HG03066 (cell line): Measurements from ENCODE around the gene LAMTOR4.

ENCODE experiments used
- ATAC-seq: cut with Tn5 transposase; IDR thresholded peaks from one replicate; pipeline ENCODE4 v1.9.1; 2021; ENCODE audit warnings: low read depth; ENCODE audit not compliant: unreplicated experiment

Gene LAMTOR4

DNA sequence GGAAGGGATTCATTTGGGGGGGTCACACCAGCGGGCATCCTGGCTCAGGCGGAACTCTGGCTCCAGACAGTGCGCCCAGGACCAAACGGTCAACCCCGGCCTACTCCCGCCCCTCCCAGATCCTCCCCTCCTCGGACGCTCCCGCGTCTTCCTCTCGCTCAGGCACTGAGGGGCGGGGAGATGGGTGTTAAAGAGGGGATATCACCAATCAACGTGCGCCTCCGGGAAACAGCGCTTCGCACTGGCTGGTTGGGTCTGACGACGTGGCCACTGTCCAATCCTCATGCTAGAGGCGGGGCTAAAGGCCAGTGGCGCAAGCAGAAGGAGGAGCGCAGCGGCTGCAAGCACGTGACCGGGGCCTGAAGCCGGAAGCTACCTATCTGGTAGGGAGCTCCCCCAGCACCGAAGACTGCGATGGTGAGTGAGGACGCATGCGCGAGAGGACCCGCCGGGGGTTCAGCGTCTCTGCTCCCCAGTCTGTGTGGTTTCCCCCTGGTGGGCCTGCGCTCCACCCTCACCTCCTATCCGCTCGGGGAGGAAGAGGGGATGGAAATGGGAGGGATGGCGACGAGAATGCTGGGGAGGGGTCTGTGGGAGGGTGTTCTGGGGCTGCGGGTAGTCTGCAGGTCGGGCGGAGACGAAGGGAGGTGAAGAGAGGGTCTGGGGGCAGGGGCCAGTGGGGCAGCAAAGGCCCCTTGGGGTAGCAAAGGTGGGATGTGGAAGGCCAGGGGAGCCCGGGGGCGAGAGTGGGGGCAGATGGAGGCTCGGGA, at the start of gene LAMTOR4:
Gene LAMTOR4, plus strand, starts transcription at position 360 of the 770 bp plus-strand sequence. Its CDS starts 55 bp downstream, at position 415.
- ATAC-seq = peak; percentile 99

GRCh38 chr7:100099452-100099851, 49.3 kb upstream of the LAMTOR4 start:
- ATAC-seq = no peak

GRCh38 chr7:100100420-100101015, 48.2 kb upstream of the LAMTOR4 start:
- ATAC-seq = peak; percentile 63

- ATAC-seq = peak; percentile 84
These were observed 47.5 kb upstream of the LAMTOR4 start, which contains the start of the genes AP4M1 and MCM7 for GRCh38 chr7:100101016-100101862. TSS of gene AP4M1 (plus strand) at chr7:100101643. CDS start at chr7:100101715, 72 bp downstream. TSS of gene MCM7 (minus strand) at chr7:100101397. CDS start at chr7:100101294, 103 bp downstream.

- ATAC-seq = no peak
These were observed 45.5 kb upstream of the LAMTOR4 start for GRCh38 chr7:100102950-100103840.

DNA sequence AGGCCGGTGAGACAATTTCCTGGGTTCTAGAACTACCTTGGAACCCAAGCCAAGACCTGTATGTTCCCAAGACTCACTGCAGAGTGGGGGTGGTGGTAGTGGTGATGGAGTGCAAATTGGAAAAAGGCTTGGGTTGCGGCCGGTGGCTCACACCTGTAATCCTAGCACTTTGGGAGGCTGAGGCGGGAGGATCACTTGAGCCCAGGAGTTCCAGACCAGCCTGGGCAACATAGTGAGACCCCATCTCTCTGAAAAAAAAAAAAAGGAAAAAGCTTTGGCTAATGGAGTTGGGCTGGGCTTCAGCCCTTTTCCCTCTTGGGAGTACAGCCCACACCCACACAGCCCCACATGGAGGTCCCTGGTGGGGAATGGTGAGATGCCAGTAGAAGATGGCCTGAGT, 43.2 kb upstream of the LAMTOR4 start:
- ATAC-seq = no peak

- ATAC-seq = no peak
These were observed 42.1 kb upstream of the LAMTOR4 start for GRCh38 chr7:100106633-100107032.

GRCh38 chr7:100107125-100107737, 41.5 kb upstream of the LAMTOR4 start:
- no peak for ATAC-seq

DNA sequence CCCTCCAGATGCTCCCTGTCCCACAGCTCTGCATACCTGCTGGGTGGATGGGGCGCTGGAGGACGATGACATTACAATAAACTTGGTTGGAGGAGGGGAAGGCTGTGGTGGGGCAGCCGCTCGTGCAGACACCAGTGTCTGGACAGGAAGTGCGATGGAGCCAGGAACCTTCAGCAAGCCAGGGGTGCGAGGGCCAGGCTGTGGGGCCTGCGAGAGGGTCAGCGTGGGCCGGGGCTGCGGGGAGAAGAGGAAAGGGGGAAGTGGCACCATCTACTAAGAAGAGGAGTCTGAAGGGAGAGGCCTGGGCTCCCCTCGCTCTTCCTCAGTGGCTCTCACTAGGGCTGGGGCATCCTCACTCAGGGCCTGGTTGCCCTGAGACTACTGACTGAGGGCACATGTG, 40.8 kb upstream of the LAMTOR4 start:
- ATAC-seq = no peak

GRCh38 chr7:100109521-100110163, 39.1 kb upstream of the LAMTOR4 start:
- no peak for ATAC-seq

DNA sequence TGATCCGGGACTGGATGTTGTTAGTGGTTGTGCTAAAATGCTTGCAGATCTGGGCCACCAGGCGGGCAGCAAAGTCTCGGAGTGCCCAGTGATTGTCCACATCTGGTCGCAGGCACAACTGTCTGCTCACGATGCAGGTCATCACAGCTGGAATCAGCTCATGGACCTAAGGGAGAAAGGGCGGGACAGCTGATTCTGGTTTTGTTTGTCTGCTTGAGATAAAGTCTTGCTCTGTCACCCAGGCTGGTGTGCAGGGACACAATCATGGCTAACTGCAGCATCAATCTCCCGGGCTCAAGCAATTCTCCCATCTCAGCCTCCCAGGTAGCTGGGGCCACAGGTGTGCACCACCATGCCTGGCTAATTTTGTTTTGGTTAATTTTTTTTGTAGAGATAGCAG, 37.6 kb upstream of the LAMTOR4 start:
- no peak for ATAC-seq

- no peak for ATAC-seq
These were observed 36.8 kb upstream of the LAMTOR4 start for GRCh38 chr7:100111914-100112313.

DNA sequence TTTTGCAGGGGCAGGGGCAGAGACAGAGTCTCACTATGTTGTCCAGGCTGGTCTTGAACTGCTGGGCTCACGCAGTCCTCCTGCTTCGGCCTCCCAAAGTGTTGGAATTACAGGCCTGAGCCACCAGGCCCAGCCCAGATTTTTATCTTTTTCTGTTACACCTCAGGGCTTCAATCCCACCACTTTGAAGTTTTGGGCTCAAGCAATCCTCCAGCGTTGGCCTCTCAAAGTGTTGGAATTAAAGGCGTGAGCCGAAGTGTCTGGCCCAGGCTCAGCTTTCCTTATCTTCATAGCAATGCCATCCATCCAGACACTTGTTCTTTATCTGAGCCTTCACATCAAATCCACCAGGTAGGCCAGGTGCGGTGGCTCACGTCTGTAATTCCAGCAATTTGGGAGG, 33.7 kb upstream of the LAMTOR4 start:
- no peak for ATAC-seq

DNA sequence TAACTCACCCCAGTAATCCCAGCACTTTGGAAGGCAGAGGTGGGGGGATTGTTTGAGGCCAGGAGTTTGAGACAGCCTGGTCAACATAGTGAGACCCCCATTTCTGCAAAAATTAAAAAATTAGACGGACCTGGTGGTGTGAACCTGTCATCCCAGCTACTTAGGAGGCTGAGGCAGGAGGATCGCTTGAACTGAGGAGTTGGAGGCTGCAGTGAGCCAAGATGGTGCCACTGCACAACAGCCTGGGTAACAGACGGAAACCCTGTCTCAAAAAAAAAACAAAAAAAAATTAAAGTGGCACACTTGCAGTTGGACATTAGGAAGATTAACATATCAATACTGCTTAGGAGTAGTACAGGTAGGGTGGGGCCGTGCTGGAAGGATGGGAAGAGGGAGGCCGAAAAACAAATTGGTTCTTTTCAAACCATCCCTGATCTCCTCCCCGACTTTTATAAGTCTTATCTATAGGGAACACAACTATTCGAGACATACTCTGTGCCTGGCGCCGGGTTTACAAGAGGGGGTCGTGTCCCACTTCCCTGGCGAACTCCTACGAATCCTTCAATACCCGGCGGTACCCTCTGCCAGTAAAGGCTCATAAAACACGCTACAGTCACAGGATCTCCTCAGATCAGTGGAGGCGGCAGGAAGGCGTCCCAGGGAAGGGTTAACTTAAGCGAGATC, 30.2 kb upstream of the LAMTOR4 start:
- ATAC-seq = no peak

GRCh38 chr7:100119072-100119969, 29.4 kb upstream of the LAMTOR4 start, which contains the start of the genes CNPY4 and TAF6:
TSS of gene CNPY4 (plus strand) at chr7:100119634. CDS start at chr7:100119745, 111 bp downstream.
TSS of gene TAF6 (minus strand) at chr7:100119358. CDS start at chr7:100114209, 5,149 bp downstream.
- peak; percentile 71 for ATAC-seq

DNA sequence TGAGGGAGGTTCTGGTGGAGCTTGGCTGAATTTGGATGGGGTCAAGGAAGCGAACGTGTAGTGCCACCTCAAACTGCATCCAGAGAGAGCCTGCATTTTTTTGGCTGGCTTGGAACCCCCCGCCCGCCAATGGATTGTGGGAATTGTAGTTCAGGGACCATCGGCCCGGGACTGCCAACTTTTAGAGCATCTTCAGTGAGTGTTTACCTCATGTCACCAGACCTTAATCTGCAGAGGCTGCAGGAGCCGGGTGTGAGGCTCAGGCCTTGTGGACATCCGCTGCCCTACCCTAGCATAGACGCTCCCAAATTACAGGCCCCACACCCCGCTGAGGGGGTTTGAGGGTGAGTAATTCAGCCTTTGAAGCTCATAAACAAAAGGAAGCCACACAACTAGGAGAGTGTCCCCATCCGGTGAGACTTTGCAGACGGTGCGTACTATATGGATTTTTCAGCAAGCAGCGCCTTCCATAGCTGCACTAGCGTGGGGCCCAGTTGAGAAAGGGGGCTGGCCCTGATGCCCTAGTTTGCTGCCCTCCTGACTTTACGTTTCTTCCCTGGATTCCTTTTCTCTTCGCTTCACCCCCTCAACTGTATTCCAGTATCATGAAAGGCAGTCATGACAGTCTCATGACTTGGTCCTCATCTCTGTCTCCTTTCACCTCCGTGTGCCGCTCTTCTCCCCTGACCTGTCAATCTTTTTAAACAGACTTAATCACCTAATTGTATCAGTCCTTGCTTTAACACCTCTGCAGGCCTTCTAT, 28.6 kb upstream of the LAMTOR4 start:
- ATAC-seq = peak; percentile 37

- ATAC-seq = no peak
These were observed 28.0 kb upstream of the LAMTOR4 start for GRCh38 chr7:100120733-100121036.
